Tibial nerve (tissue), 4 donors: Measurements from ENCODE around the gene STON1. TPM values are rescaled to one million over a fixed set of nuclear protein-coding genes. Genes with fewer than 3 reads are reported as not detected.
"Not testable (repeated sequence)": the region's sequence is repeated elsewhere in the genome, so short reads cannot be mapped to it uniquely, and the experiment has no call there.

Experiments
- DNase-seq, 2 donors: peaks; one replicate each; pipeline ENCODE4 v3.0.0-alpha.2; 2019; ENCODE audit warnings: low spot score in 2 of 2
- H3K27ac ChIP-seq, 4 donors: fragments of 200-600 bp; sonication (generic) in 3 of 4; one replicate each; pipeline ENCODE4 v1.5.1; 2017 to 2019; ENCODE audit warnings: mild to moderate bottlenecking in 1 of 4
- H3K27me3 ChIP-seq, 2 donors: fragments of 200-600 bp; sonication (generic) in 1 of 2; one replicate each; pipeline versions ENCODE4 v1.5.1 to v1.6.0; 2017 to 2019
- H3K36me3 ChIP-seq, 3 donors: fragments of 200-600 bp; sonication (generic); one replicate each; pipeline ENCODE4 v1.5.1; 2018 to 2019
- H3K4me1 ChIP-seq, 4 donors: fragments of 200-600 bp; sonication (generic) in 3 of 4; one replicate each; pipeline ENCODE4 v1.5.1; 2017 to 2019
- H3K4me3 ChIP-seq, 4 donors: fragments of 200-600 bp; sonication (generic) in 3 of 4; one replicate each; pipeline ENCODE4 v1.5.1; 2017 to 2019; ENCODE audit warnings: mild to moderate bottlenecking in 1 of 4, moderate library complexity in 1 of 4
- H3K9me3 ChIP-seq, 4 donors: fragments of 200-600 bp; sonication (generic) in 3 of 4; one replicate each; pipeline ENCODE4 v1.5.1; 2017 to 2019
- EP300 ChIP-seq, 2 donors: sonication (generic); formaldehyde crosslinking; IDR thresholded peaks; one replicate each; pipeline ENCODE4 v1.6.1; 2017; ENCODE audit warnings: antibody characterized with exemption in 2 of 2, mild to moderate bottlenecking in 1 of 2
- POLR2A ChIP-seq, 2 donors: fragments of 450-650 bp; IDR thresholded peaks; one replicate each; pipeline ENCODE4 v1.6.1; 2017; ENCODE audit warnings: antibody characterized with exemption in 2 of 2, mild to moderate bottlenecking in 2 of 2, moderate library complexity in 2 of 2
- WGBS, 2 donors: methylation state at CpG; one replicate each; pipeline ENCODE4 v1.1.5; 2018; 5-methylcytosine and 5-hydroxymethylcytosine counted together
- total RNA-seq, 4 donors: library from RNA; depleted of rRNA; stranded (reverse); fragments of >200 nt; gene quantifications; one replicate each; pipeline ENCODE4 v1.1.0, GENCODE V29; 2016
- TF ChIP-seq, protein P1 (sequence below), 5 experiments: fragments of 200-600 bp in 3 of 5; fragments of 450-650 bp in 2 of 5; sonication (generic) in 3 of 5; IDR thresholded peaks; one replicate each; pipeline ENCODE4 v1.5.1; 2016 to 2019; ENCODE audit warnings: antibody characterized with exemption in 5 of 5, mild to moderate bottlenecking in 3 of 5, moderate library complexity in 2 of 5

The STON1 gene
- total RNA-seq, 4 donors from 2014 or later: 34.1 to 57.0 (median 46.9) TPM

DNA sequence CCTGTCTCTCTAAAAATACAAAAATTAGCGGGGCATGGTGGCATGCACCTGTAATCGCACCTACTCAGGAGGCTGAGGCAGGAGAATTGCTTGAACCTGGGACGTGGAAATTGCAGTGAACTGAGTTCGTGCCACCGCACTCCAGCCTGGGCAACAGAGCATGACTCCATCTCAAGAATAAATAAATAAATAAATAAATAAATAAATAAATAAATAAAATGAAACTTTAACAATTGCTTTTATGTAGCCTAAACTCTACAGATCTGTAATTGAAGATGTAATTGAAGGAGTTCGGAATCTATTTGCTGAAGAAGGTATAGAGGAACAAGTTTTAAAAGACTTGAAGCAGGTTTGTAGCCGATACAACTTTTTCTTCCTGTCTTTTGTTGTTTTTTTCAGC, 90.7 kb downstream of the STON1 start:
- H3K27ac ChIP-seq: no peak overlapping the region
- H3K4me1 ChIP-seq: no peaks in the 10 kb centered on the region
- peaks cover 0 to 2% (median 0%) of the 10 kb centered on the region in 4 donors for H3K9me3 ChIP-seq
- WGBS, 2 donors: 93 to 94% methylated on average over 7 of the region's 7 CpGs
- H3K27me3 ChIP-seq: no peaks in the 10 kb centered on the region
- no peak for TF ChIP-seq POLR2A (IDR thresholded peaks at IDR 0.05)
- TF ChIP-seq, protein P1, sequence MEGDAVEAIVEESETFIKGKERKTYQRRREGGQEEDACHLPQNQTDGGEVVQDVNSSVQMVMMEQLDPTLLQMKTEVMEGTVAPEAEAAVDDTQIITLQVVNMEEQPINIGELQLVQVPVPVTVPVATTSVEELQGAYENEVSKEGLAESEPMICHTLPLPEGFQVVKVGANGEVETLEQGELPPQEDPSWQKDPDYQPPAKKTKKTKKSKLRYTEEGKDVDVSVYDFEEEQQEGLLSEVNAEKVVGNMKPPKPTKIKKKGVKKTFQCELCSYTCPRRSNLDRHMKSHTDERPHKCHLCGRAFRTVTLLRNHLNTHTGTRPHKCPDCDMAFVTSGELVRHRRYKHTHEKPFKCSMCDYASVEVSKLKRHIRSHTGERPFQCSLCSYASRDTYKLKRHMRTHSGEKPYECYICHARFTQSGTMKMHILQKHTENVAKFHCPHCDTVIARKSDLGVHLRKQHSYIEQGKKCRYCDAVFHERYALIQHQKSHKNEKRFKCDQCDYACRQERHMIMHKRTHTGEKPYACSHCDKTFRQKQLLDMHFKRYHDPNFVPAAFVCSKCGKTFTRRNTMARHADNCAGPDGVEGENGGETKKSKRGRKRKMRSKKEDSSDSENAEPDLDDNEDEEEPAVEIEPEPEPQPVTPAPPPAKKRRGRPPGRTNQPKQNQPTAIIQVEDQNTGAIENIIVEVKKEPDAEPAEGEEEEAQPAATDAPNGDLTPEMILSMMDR (IDR thresholded peaks at IDR 0.05): no peak
- no peak for TF ChIP-seq EP300 (IDR thresholded peaks at IDR 0.05)
- H3K36me3 ChIP-seq: no peaks in the 10 kb centered on the region
- H3K4me3 ChIP-seq: no peak overlapping the region
- DNase-seq: no peak

DNA sequence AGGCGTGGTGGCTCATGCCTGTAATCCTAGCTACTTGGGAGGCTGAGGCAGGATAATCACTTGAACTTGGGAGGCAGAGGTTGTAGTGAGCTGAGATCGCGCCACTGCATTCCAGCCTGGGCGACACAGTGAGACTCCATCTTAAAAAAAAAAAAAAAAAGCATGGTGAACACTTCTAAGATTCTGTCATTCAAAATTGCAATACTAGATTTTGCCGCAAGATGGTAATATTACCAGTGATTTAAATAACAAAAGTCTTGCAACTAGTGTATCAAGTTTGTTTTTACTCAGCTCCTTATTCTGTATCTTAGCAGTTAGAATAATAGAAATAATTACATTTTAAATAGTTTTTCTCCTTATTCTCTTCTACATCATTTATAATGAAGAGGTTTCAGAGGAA, 92.7 kb downstream of the STON1 start:
- H3K36me3 ChIP-seq, H3K4me1 ChIP-seq, H3K4me3 ChIP-seq, H3K27ac ChIP-seq, DNase-seq, H3K27me3 ChIP-seq: not testable (repeated sequence)
- peaks cover 0 to 14% (median 0%) of the 10 kb centered on the region in 4 donors for H3K9me3 ChIP-seq
- WGBS, 2 donors: 90 to 91% methylated on average over 5 of the region's 5 CpGs

DNA sequence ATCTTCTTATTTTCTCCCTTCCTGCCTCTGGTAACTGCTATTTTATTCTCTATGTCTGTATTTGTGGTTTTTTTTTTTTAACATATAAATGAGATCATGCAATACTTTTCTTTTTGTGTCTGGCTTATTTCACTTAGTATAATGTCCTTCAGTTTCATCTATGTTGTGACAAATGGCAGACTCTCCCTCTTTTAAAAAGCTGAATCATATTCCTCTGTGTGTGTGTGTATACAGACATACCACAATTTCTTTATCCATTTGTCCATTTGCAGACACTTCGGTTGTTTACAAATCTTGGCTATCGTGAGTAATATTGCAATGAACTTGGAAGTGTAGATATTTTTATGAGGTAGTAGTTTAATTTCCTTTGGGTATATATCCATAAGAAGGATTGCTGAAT, 94.7 kb downstream of the STON1 start:
- H3K9me3 ChIP-seq: peaks cover 0 to 14% (median 0%) of the 10 kb centered on the region in 4 donors
- no peaks in the 10 kb centered on the region for H3K27me3 ChIP-seq
- H3K27ac ChIP-seq: no peak overlapping the region
- no peaks in the 10 kb centered on the region for H3K36me3 ChIP-seq
- no peaks in the 10 kb centered on the region for H3K4me1 ChIP-seq
- no peak overlapping the region for H3K4me3 ChIP-seq
- WGBS, 2 donors: 89 to 93% methylated on average over 2 of the region's 2 CpGs
- no peak for DNase-seq
- TF ChIP-seq, protein P1 (IDR thresholded peaks at IDR 0.05): no peak
- TF ChIP-seq EP300 (IDR thresholded peaks at IDR 0.05) (no peak), POLR2A (IDR thresholded peaks at IDR 0.05) (no peak)

DNA sequence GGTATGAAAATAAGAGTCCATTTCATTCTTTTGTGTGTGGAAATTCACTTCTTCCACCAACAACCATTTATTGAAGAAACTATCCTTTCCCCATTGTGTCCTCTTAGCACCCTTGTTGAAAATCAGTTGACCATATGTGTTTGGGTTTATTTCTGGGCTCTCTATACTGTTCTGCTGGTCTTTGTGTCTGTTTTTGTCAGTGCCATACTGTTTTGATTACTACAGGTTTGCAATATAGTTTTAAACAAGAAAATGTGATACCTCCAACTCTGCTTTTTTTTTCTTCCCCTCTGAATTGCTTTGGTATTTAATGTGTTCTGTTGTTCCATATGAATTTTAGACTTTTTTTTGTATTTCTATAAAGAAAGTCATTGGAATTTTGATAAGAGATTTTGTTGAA, 96.1 kb downstream of the STON1 start:
- DNase-seq: no peak
- H3K36me3 ChIP-seq: no peaks in the 10 kb centered on the region
- TF ChIP-seq EP300 (IDR thresholded peaks at IDR 0.05): no peak
- TF ChIP-seq, protein P1 (IDR thresholded peaks at IDR 0.05): no peak
- TF ChIP-seq POLR2A (IDR thresholded peaks at IDR 0.05): no peak
- no peak overlapping the region for H3K4me3 ChIP-seq
- H3K27me3 ChIP-seq: no peaks in the 10 kb centered on the region
- H3K27ac ChIP-seq: no peak overlapping the region
- H3K4me1 ChIP-seq: no peaks in the 10 kb centered on the region
- peaks cover 0 to 14% (median 0%) of the 10 kb centered on the region in 4 donors for H3K9me3 ChIP-seq

DNA sequence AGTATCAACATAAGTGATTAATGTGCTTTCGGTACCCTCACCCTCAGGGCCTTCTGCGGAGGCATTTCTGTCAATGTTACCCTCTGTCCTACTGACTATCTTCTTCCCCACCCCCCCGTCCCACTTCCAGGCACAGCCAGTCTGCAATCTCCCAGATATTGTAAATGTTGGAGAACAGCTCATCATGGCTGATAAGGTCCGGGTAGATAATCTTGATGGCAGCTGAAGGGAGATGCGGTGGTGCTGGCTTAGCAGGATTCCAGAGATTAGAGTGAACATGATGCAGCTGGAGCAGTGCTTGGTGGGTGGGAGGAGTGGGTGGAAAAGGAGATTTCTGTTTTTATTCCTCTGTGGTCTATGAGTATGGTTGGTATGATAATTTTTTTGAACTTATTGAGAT, 103.2 kb downstream of the STON1 start:
- WGBS, 2 donors: 77 to 87% methylated on average over 5 of the region's 5 CpGs
- TF ChIP-seq EP300 (IDR thresholded peaks at IDR 0.05) (no peak), POLR2A (IDR thresholded peaks at IDR 0.05) (no peak)
- TF ChIP-seq, protein P1 (IDR thresholded peaks at IDR 0.05): no peak
- H3K27ac ChIP-seq: no peak overlapping the region
- H3K27me3 ChIP-seq: no peaks in the 10 kb centered on the region
- H3K9me3 ChIP-seq: peaks cover 0 to 14% (median 0%) of the 10 kb centered on the region in 4 donors
- no peak for DNase-seq
- H3K4me1 ChIP-seq: no peaks in the 10 kb centered on the region
- peaks cover 0 to 12% (median 0%) of the 10 kb centered on the region in 3 donors for H3K36me3 ChIP-seq
- no peak overlapping the region for H3K4me3 ChIP-seq

DNA sequence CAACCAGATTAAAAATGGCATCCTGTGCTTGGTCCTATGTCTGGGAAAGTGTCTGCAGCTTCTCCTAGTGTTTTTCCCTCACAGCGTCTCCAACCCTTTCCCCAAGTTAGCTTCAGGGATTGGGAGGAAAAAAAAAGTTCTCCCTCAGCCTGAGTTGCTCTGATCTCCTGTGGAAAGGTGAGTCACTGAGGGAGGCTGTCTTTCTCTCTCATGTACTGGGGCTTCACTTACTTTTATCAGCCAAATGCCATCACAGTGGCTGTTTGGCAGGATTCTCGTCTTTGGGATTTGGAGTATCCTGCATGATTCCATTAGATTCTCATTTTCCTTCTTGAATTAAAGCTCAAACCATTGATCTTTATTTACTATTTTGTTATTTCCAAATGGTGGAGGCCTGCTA, 105.8 kb downstream of the STON1 start:
- Histone ChIP-seq H3K27ac (no peak overlapping the region), H3K27me3 (no peaks in the 10 kb centered on the region), H3K4me3 (no peak overlapping the region), H3K36me3 (peaks cover 0 to 12% (median 0%) of the 10 kb centered on the region in 3 donors), H3K9me3 (peaks cover 0 to 17% (median 0%) of the 10 kb centered on the region in 4 donors), H3K4me1 (no peaks in the 10 kb centered on the region)
- no peak for TF ChIP-seq POLR2A (IDR thresholded peaks at IDR 0.05)
- TF ChIP-seq, protein P1 (IDR thresholded peaks at IDR 0.05): no peak
- no peak for TF ChIP-seq EP300 (IDR thresholded peaks at IDR 0.05)
- WGBS, 2 donors: 80 to 92% methylated on average over 2 of the region's 2 CpGs
- DNase-seq: no peak
